IPS-11a (cell line): ENCODE measurements around the gene CKLF.

Experiments used
- H3K4me3 ChIP-seq: one replicate; pipeline ENCODE4 v1.5.1; 2013; ENCODE audit warnings: low read depth, low read length, control low read depth

The CKLF gene

GRCh38 chr16:66517586-66518263, 34.7 kb upstream of the CKLF start:
- no peak overlapping the region for H3K4me3 ChIP-seq

GRCh38 chr16:66519482-66520373, 32.6 kb upstream of the CKLF start:
- no peak overlapping the region for H3K4me3 ChIP-seq

DNA sequence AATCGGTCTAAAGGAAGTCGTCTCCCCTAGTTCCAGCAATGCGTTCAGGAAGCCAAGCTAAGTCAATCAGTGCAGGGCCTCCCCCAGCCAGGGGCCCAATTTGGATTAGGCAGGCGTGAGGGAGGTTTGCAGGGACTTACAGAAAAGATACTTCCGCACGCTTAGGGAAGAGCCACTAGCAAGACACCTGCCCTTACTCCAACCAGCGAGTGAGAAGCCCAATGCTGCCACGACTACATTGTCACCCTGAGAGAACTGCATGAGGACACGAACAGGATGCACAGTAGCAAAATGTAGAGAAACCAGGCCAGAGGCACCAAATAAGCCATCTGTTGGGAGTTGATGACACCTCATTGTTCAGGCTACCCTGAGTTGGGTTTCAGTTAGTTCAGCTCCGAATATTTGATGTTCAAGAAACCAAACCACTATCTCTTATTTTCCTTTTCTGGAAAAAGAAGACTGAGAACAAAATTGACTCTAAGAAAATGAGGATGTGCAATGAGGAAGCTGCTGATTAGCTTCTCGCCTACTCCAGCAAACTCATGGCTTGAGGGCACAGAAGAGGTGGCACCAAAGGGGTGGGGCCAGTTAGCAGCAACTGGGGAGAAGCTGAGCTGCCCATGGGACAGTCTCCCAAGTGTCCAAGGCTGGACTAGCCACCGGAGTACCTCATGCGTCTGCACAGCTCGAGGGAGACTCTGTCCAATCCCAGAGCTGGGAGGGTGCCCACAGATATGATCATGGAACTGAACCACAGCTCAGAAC, 31.8 kb upstream of the CKLF start:
- no peak overlapping the region for H3K4me3 ChIP-seq

DNA sequence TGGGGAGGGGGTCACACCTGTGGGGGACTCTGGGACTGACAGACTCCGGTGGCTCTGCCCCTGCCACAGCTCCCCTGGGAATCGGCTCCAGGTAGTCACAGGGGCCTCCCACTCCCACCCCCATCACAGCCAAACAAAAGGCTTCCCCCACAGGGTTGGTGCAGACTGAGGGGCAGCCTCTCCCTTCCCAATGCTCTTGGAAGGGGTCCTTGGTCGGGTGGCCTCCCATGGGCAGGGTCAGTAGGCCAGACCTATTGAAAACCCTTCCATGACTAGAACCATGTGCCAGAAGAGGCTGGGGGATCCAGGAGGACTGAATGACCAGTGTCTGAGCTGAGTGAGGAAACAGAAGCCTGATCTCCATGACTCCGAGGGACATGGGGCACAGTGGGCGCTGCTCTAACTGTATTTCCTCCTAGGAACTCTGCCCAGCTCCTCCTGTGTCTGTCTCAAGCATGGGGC, 31.1 kb upstream of the CKLF start:
- H3K4me3 ChIP-seq: no peak overlapping the region

DNA sequence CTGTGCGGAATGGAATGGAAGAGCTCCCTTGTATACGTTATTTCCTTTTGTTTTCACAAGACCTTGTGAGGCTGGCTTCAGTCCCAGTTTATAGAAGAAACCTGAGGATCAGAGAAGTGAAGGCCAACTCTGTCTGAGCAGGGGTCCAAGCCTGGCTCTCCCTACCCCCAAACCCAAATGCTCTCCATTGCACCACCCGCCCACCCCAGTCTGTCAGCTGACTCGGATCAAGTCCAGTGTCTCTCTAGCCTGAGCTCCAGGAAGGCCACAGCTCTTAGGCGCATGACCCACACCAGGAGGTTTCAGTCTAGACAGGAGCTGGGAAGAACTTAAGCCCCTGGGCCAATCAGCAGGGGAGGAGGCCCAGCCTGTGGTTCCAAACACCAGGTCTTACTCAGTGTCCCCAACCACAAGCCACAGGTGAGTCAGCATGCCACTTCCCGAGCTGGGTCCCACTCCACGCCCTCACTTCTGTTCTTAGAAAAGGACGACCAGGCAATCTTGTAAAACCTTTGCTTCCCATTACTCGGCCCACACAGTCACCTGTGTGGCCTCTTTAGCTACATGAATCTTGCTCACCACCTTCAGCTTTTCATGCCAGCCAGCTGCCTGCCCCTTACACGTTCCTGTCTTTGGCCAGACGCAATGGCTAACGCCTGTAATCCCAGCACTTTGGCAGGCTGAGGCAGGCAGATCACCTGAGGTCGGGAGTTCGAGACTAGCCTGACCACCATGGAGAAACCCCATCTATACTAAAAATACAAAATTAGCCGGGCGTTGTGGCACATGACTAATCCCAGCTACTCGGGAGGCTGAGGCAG, 30.2 kb upstream of the CKLF start:
- no peak overlapping the region for H3K4me3 ChIP-seq

GRCh38 chr16:66522816-66523590, 29.4 kb upstream of the CKLF start:
- H3K4me3 ChIP-seq: no peak overlapping the region

- no peak overlapping the region for H3K4me3 ChIP-seq
Observed at GRCh38 chr16:66523861-66524354, 28.5 kb upstream of the CKLF start.

- no peak overlapping the region for H3K4me3 ChIP-seq
Observed at GRCh38 chr16:66524601-66525164, 27.7 kb upstream of the CKLF start.

DNA sequence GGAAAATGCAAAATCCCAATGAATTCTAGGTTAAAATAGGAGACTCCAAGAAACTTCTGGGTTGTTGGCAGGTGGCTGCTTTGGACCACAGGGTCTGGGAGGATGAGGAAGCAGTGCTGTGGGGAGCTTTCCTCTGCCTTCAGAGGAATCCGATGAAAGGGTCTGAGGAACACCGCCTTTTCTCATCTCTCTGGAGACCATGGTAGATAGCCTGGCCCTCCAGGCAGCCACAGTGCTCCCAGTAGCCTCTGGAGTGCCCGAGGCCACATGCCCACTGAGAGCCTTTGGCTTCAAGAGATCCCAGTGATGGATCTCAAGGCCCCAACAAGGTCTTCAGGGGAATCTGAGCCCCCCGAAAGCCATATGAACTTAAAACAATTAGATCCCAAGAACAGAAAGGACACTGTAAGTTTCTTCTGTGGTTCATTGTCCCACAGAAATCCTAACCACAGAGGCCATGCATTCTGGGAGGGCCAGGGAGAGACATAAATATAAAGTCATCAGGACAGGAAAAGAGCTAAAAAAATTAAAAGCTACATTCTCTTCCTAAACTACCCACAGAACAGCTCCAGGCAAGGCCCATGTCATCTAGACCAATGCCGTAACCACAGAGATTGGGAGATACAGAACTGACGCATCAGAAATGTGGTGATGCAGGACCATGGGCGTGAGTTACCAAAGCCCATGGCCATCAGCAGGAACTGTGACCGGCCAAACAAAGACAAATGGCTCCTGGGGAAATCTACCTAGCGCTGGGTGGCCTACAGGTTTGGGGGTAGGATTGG, 26.8 kb upstream of the CKLF start:
- no peak overlapping the region for H3K4me3 ChIP-seq

- H3K4me3 ChIP-seq: no peak overlapping the region
Observed at GRCh38 chr16:66528294-66528693, 24.1 kb upstream of the CKLF start.

- no peak overlapping the region for H3K4me3 ChIP-seq
Observed at GRCh38 chr16:66529475-66529874, 22.9 kb upstream of the CKLF start.

DNA sequence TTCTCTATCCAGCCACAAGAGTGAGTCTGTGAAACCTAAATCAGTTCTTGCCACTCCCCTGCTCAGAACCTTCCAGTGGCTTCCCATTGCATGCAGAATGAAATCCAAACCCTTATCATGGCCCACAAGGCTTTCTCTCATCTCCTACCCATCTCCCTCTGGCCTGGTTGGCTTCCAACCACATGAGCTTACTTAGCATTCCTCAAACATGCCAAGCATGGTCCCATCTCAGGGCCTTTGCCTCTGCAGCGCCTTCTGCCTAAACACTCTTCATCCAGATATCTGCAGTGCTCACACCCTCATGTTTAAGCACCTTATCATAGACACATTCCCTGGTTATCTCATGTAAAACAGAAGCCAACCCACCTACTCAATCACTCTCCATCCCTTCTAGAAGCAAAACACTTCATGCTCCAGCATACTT, 18.0 kb upstream of the CKLF start:
- no peak overlapping the region for H3K4me3 ChIP-seq

- H3K4me3 ChIP-seq: no peak overlapping the region
Observed at GRCh38 chr16:66536525-66536924, 15.9 kb upstream of the CKLF start.

- no peak overlapping the region for H3K4me3 ChIP-seq
Observed at GRCh38 chr16:66537236-66537635, 15.1 kb upstream of the CKLF start.

GRCh38 chr16:66538910-66539309, 13.5 kb upstream of the CKLF start:
- no peak overlapping the region for H3K4me3 ChIP-seq

DNA sequence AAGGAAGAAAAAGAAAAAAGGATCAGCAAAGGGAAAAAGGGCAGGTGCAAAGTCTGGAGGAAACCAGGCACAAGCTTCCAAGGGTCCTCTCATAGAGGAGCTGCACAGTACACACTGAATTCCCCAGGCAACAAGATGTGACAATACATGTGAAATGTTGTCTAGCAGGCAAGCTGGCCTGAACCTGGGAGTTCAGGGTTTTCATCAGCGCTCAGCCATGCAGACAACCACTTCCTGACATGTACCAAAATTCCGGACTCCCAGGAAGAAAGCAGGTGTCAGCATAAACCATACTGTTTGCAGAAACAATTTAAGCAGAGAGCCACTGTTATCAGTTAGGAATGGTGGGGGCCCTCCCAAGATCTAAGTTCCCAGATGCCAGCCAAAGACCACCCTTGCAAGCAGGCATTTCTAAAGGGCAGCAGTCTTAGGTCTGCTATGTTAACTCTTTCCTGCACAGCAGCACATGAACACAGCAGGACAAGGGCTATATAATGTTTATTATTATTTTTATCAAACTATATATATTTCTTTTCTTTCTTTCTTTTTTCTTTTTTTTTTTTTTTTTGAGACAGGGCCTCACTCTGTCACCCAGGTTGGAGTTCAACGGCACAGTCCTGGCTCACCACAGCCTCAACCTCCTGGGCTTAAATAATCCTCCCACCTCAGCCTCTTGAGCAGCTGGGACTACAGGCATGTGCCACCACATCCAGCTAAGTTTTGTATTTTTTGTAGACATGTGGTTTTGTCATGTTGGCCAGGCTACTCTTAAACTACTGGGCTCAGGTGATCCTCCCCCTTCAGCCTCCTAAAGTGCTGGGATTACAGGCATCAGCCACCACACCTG, 12.5 kb upstream of the CKLF start:
- no peak overlapping the region for H3K4me3 ChIP-seq
